NK-92 (cell line): ENCODE data around the gene RHO.

ENCODE experiments used
- DNase-seq: peaks from one replicate; lab custom pipeline; 2025; ENCODE audit not compliant: unreplicated experiment; lab: John Stamatoyannopoulos, UW

The RHO gene

DNA sequence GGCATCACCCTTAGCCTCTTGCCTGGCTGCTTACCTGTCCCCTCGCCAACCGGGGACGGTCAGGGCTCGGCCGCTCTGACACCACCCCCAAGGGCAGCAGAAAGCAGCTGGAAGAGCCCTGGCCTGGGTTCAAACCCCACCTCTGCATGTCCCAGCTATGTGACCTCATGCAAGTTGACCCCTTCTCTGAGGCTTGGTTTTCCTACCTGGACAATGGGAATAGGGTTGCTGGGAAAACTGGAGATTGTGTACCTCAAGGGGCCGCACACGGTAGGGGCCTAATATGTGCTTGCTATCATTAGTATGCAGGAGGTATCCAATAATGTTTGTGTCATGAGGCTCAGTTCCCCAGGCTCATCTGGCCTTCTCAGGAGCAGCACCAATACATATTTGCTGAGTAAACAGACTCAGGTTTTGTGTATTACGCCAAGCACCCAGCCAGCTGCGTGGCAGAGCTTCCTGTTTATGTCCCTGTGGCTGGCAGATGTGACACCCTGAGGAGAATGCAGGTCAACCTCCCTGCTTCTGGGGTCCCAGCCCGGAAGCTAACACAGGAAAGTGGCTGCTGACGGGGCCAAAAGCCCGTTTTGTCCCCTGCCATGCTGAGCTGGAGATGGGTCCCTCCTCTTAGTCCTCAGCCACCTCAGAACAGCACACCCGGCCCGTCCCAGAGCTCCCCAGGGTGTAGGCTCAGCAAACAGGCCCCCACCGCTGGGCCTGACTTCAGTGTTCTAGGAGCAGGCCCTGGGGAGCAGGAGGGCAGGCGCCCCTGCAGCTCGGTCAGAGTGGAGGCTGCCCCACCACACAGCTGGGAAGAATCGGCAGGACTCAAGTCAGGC lies 48.3 kb downstream of the RHO start:
- no peak for DNase-seq

DNA sequence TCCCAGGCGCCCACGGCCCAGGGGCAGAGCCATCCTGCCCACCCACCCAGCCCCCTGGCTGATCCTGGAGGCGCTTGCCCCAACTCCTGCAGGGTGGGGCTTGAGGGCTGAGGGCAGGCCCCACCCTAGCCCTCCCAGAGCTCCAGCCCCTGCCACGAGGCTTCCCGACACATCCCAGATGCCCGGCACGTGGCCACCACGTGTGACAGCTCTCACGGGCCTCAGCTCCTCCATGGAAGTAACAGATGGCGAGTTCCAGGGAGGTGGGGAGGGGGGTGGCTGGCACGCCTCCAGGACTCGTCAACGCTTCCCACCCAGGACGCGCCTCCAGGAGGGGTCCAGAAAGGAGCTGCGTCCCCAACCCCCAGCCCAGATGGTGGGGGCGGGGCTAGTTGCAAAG lies 48.9 kb downstream of the RHO start:
- DNase-seq = no peak

DNA sequence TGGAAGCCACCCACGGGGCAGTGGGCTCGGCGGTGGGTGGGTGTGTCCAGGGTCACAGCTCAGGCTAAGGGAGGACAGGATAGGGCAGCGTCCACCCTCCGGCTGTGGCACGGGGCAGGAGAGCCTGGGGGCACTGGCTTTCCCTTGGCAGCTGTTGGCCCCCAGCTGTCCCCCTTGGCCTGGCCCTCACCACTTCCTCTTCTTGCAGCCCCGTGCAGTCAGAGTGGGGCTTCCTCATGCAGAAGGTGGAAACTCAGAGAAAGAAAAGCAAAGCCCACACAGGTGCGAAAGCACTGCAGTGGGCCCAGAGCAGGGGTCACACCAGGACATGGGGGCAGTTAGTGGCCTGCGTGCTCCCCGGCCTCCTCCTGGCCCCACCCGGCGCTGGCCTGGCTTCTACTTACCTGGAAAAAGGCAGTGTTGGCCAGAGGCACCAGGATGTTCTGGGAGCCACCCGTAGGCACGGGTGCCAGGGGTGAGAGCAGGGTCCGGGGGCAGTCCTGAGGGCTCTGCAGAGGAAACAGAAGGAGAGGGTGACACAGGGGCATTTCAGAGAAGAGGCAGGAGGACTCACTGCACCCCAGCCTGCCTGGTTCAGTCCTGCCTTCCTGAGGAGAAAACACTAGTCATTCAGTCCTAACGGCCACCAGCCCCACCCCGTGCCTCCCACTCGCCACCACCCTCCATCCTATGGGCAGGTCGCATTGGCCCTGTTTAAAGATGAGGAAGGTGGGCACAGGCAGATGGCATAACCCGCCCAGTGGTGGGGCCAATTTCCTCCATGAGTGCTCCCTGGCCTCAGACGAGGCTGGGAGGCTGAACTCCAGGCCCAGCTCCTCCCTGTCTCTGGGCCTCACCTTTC lies 49.7 kb downstream of the RHO start:
- DNase-seq = no peak

DNA sequence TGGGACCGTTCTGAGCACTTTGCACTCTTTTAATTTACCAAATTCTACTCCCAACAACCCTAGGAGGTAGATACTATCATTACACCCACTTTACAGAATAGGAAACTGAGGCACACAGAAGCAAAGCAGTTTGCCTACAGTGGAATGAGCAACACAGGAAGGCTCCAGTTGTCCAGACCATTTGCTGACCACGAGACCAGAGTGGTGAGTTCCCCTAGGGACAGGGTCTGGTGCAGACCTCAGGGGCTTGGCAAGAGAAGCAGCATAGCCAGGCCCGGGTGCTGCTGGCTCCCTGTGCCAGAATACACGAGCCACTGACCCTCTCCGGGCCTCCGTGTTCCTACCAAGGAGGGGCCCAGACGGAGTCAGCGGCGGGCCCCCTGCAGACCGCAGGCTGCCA lies 51.6 kb downstream of the RHO start:
- DNase-seq = no peak

DNA sequence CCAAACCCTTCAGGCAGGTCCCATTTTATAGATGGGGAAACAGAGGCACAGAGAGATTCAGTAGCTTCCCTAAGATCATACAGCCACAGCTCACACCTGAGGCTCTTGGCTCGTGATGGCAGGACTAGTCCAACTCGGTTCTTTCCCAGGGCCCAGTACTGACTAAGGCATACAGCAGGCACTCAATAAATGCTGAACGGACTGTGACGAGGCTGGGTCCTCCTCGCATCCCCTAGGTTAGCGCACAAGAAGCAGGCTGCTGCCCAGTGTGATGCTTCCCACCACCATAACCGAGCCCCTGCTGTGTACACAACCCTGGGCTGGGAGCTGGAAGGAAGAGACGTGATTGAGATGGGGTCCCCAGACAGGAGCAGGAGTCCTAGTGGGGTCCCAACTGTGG lies 53.2 kb downstream of the RHO start:
- DNase-seq = no peak

DNA sequence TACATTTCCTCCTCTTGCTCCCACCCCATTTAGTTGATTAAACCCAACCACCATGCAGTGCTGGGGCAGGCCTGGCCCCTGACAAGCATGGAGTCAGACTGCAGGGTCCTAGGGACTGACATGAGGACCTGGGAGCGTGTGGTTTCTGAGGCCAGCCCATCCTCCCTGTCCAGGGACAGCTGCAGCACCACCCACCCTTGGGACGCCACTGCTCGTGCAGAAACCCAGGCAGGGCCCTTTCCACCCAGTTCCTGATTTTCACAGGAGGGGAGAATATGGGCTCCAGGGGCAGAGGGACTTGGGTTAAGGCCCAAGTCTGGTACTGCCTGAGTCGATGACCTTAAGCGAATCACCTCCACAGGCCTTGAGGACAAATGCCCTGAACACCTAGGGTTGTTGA lies 54.4 kb downstream of the RHO start:
- no peak for DNase-seq

DNA sequence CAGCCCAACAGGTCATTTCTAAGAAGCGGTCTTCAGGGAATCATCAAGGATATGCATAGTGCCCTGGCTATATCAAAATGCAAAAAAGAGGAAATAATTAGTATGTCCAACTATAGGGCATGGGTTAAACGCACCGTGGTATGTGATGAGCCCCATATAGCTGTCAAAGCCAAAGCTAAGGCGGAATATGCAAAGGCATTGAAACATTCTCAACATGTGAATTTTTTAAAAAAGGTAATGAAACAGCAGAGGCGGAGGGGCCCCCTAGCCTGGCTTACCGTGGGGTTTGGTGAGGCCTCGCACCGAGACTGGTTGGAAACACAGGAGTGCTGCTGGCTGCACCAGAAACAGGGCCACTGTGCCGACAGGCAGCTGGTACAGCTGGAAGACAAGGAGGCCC lies 54.9 kb downstream of the RHO start:
- no peak for DNase-seq

DNA sequence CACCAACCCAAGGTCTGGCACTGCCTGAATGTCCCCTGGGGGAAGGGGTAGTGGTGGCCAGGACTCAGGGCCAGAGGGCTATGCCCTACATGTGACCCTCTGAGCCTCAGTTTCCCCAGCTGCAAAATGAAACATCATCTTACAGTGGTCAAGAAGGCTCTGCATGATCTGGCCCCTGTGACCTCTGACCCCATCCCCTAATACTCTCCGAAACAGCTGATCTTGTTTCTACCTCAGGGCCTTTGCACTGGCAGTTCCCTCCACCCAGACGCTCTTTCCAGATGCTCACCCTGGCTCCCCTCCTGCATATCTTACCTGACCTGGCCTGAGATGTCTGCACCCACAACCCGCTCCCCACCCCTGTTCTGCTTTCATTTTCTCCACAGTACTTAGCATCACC lies 56.2 kb downstream of the RHO start:
- no peak for DNase-seq
